CD4-positive, alpha-beta T cell (primary cell): ENCODE results near the gene ZDHHC6. TPM values are rescaled to one million over a fixed set of nuclear protein-coding genes. Genes with fewer than 3 reads are reported as not detected.

Experiments
- ATAC-seq: fragments of 200-7000 bp; cut with Tn5 transposase; one replicate; pipeline ENCODE4 v1.10.0; 2022; ENCODE audit warnings: mild to moderate bottlenecking; ENCODE audit not compliant: poor library complexity
- CTCF ChIA-PET: fragments of 350-600 bp; sonication (Branson Sonifier 250); formaldehyde crosslinking; loops from one replicate; lab custom pipeline; 2021; ENCODE audit warnings: antibody characterized with exemption, inconsistent platforms; lab: Charles Lee
- POLR2A ChIA-PET: fragments of 350-600 bp; sonication (Branson Sonifier 250); formaldehyde crosslinking; loops from one replicate; lab custom pipeline; 2021; ENCODE audit warnings: antibody characterized with exemption, inconsistent platforms; lab: Charles Lee
- DNase-seq, 14 experiments: peaks; one replicate each; pipeline ENCODE4 v3.0.0-alpha.2; 2013 to 2020; ENCODE audit warnings: mixed read lengths in 2 of 14
- H3K27ac ChIP-seq, 2 donors: one replicate each; pipeline versions ENCODE4 v1.5.1 to v1.7.0; 2013; ENCODE audit warnings: low read length in 2 of 2, low read depth in 1 of 2, mild to moderate bottlenecking in 1 of 2
- H3K27me3 ChIP-seq, 2 experiments: 1 replicate in 1 of 2; 2 replicates in 1 of 2; pipeline versions ENCODE4 v1.6.1 to v1.7.0; 2013; ENCODE audit warnings: low read length in 2 of 2, control low read depth in 1 of 2, mild to moderate bottlenecking in 1 of 2, moderate library complexity in 1 of 2; ENCODE audit not compliant: insufficient read depth in 2 of 2, control insufficient read depth in 1 of 2
- H3K36me3 ChIP-seq: one replicate; pipeline ENCODE4 v1.6.1; 2013; ENCODE audit warnings: low read length, control low read depth; ENCODE audit not compliant: insufficient read depth
- H3K4me1 ChIP-seq: one replicate; pipeline ENCODE4 v1.6.1; 2013; ENCODE audit warnings: low read length, control low read depth; ENCODE audit not compliant: insufficient read depth
- H3K4me3 ChIP-seq: one replicate; pipeline ENCODE4 v1.5.1; 2013; ENCODE audit warnings: mild to moderate bottlenecking, low read length, moderate library complexity
- H3K9me3 ChIP-seq, 2 experiments: 1 replicate in 1 of 2; 2 replicates in 1 of 2; pipeline versions ENCODE4 v1.6.1 to v1.7.0; 2013; ENCODE audit warnings: low read length in 2 of 2, mild to moderate bottlenecking in 2 of 2, control low read depth in 1 of 2, moderate library complexity in 1 of 2; ENCODE audit not compliant: control insufficient read depth in 1 of 2, insufficient read depth in 1 of 2
- H3K27ac Mint-ChIP-seq: one replicate; pipeline ENCODE4 v1.8.0; 2020; ENCODE audit warnings: mixed read lengths
- H3K27me3 Mint-ChIP-seq: one replicate; pipeline ENCODE4 v1.8.0; 2021; ENCODE audit warnings: mixed read lengths
- H3K36me3 Mint-ChIP-seq: one replicate; pipeline ENCODE4 v1.8.0; 2021; ENCODE audit warnings: low read depth, mixed read lengths
- H3K4me1 Mint-ChIP-seq: one replicate; pipeline ENCODE4 v1.8.0; 2021; ENCODE audit warnings: low read depth, mixed read lengths
- H3K4me3 Mint-ChIP-seq: one replicate; pipeline ENCODE4 v1.8.0; 2020; ENCODE audit warnings: mild to moderate bottlenecking, mixed read lengths
- H3K9me3 Mint-ChIP-seq: one replicate; pipeline ENCODE4 v1.8.0; 2020; ENCODE audit warnings: mixed read lengths
- intact Hi-C, 2 experiments: fragments of 100-400 bp; cut with DNase I in 1 of 2; cut with micrococcal nuclease in 1 of 2; formaldehyde crosslinking; loops; one replicate each; pipeline versions ENCODE4 v1.15.1 to v1.9.0; 2023 to 2025; cut with DNase I, micrococcal nuclease
- polyA plus RNA-seq, 2 donors: library from polyadenylated mRNA; unstranded; fragments of 120-200 nt; gene quantifications; one replicate each; pipeline ENCODE4 v1.2.1, GENCODE V29; 2013
- total RNA-seq, 174 experiments: library from RNA in 2 of 174; stranded (reverse) in 2 of 174; gene quantifications; one replicate each; pipeline ENCODE4 v1.2.3 and lab custom pipeline; 2021 to 2026
- TF ChIP-seq, protein P1 (sequence below): fragments of 200-600 bp; IDR thresholded peaks from one replicate; pipeline ENCODE4 v1.8.0; 2022; ENCODE audit warnings: antibody characterized with exemption, mild to moderate bottlenecking

ZDHHC6 gene, protein sequence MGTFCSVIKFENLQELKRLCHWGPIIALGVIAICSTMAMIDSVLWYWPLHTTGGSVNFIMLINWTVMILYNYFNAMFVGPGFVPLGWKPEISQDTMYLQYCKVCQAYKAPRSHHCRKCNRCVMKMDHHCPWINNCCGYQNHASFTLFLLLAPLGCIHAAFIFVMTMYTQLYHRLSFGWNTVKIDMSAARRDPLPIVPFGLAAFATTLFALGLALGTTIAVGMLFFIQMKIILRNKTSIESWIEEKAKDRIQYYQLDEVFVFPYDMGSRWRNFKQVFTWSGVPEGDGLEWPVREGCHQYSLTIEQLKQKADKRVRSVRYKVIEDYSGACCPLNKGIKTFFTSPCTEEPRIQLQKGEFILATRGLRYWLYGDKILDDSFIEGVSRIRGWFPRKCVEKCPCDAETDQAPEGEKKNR
- 10 to 100 TPM; 34.3 to 39.9 TPM for total RNA-seq
- 55.2 TPM for polyA plus RNA-seq (2013, experiment 1 of 2)
- 51.5 TPM for polyA plus RNA-seq (2013, experiment 2 of 2)
- 54.6 to 109 (median 79.4) reads per million in 172 experiments for total RNA-seq (lab: John Stamatoyannopoulos, UW)

DNA sequence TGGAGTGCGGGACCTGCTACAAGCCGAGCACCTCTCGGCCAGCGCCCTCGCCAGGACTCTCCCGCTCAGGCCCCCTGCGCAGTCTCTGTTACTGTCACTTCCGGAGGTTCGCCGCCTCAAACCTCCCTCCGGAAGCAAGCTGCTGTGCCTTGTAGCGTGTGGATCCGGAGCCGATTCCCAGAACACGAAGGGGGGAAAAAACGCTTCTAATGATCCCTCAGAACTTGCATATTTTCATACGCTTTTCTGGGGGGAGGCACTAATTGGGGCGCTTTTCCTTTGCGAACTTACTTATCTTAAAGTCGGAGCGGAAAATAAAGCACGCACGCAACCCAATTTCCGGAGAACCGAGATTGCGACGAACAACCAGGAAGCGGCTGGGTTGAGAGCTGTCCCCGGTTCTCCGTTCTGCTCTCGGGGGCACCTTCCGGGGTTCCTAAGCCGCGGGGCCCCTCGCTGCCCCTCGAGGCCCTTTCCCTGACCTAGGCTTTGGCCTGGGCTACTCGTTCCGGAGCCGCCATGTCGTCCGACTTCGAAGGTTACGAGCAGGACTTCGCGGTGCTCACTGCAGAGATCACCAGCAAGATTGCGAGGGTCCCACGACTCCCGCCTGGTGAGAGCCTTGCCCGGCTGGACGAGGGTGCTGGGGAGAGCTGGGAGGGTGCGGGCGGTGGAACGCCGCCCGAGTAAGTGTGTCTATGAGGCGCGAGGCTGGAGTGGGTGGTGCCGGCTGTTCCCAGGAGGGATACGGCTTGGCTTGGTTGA lies at the start of gene ZDHHC6, which contains the start of gene VTI1A:
ZDHHC6 (minus strand) TSS at position 60 of the 765 bp plus-strand sequence. CDS start 1,478 bp downstream, outside the sequence.
VTI1A (plus strand) TSS at position 361 of the 765 bp plus-strand sequence; CDS start at position 520, 159 bp downstream.
- H3K27ac Mint-ChIP-seq: peak within 1 kb of the TSS; percentile 89
- H3K36me3 Mint-ChIP-seq: peaks cover 66% of the 10 kb centered on the region
- peaks cover 73% of the 10 kb centered on the region for H3K4me1 Mint-ChIP-seq
- ATAC-seq (peak; percentile 85), DNase-seq (peak; percentile 74 to 92 (median 79))
- intact Hi-C loops: loop anchor here (2.0 to 10.0 kb wide), 4 partner anchors 70 to 1532 kb away; partner anchors contain the start of genes BBIP1 (in 1 of the 2), GPAM (in 1 of the 2) and SHOC2 (in 1 of the 2)
- H3K9me3 Mint-ChIP-seq: no peaks in the 10 kb centered on the region
- Histone ChIP-seq H3K27ac (peak within 1 kb of the TSS; percentile 79 to 84), H3K36me3 (peaks cover 25% of the 10 kb centered on the region), H3K4me3 (peak within 1 kb of the TSS; percentile 87), H3K27me3 (no peaks in the 10 kb centered on the region), H3K9me3 (no peaks in the 10 kb centered on the region), H3K4me1 (peaks cover 16% of the 10 kb centered on the region)
- ChIA-PET CTCF (interaction anchor here (1.4 to 1.5 kb wide), 2 partner anchors 12 to 25 kb away, joined by 4 to 6 read pairs; no protein-coding TSS in a partner anchor), POLR2A (interaction anchor here (0.7 to 3.2 kb wide), 13 partner anchors 9 to 1528 kb away, joined by 3 to 32 read pairs (median 3); partner anchors contain the start of genes ACSL5, BBIP1, GPAM and SHOC2)
- TF ChIP-seq, protein P1, sequence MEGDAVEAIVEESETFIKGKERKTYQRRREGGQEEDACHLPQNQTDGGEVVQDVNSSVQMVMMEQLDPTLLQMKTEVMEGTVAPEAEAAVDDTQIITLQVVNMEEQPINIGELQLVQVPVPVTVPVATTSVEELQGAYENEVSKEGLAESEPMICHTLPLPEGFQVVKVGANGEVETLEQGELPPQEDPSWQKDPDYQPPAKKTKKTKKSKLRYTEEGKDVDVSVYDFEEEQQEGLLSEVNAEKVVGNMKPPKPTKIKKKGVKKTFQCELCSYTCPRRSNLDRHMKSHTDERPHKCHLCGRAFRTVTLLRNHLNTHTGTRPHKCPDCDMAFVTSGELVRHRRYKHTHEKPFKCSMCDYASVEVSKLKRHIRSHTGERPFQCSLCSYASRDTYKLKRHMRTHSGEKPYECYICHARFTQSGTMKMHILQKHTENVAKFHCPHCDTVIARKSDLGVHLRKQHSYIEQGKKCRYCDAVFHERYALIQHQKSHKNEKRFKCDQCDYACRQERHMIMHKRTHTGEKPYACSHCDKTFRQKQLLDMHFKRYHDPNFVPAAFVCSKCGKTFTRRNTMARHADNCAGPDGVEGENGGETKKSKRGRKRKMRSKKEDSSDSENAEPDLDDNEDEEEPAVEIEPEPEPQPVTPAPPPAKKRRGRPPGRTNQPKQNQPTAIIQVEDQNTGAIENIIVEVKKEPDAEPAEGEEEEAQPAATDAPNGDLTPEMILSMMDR: no peak
- no peaks in the 10 kb centered on the region for H3K27me3 Mint-ChIP-seq
- H3K4me3 Mint-ChIP-seq: peak within 1 kb of the TSS; percentile 91

DNA sequence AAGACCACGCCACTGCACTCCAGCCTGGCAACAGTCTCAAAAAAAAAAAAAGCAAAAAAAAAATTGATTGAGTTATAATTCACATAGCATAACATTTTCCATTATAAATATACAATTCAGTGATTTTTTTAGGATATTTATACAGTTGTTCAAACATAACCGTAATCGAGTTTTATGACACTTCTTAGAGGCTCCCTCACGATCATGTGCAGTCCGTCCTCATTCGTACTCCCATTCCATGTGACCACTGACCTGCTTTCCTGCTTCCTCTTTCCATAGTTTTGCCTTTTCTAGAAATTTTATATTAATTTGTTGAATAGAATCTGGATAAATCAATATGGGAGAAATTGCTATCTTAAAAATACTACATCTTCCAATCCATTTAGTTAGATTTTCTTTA lies 46.0 kb upstream of the ZDHHC6 start:
- Mint-ChIP-seq H3K27me3 (no peaks in the 10 kb centered on the region), H3K4me1 (peaks cover 7% of the 10 kb centered on the region), H3K9me3 (no peaks in the 10 kb centered on the region), H3K27ac (no peak overlapping the region), H3K4me3 (no peak overlapping the region), H3K36me3 (peaks cover 11% of the 10 kb centered on the region)
- TF ChIP-seq, protein P1: no peak
- ChIA-PET POLR2A (no interaction called here), CTCF (interaction anchor here (1.0 kb wide), 1 partner anchor 20 kb away, joined by 3 read pairs; no protein-coding TSS in a partner anchor)
- H3K27me3 ChIP-seq: no peaks in the 10 kb centered on the region
- H3K9me3 ChIP-seq: no peaks in the 10 kb centered on the region
- no peak for ATAC-seq
- intact Hi-C loops: no loop called here
- H3K36me3 ChIP-seq: no peaks in the 10 kb centered on the region
- DNase-seq: no peak
- H3K4me3 ChIP-seq: no peak overlapping the region
- H3K27ac ChIP-seq: no peak overlapping the region
- no peaks in the 10 kb centered on the region for H3K4me1 ChIP-seq

DNA sequence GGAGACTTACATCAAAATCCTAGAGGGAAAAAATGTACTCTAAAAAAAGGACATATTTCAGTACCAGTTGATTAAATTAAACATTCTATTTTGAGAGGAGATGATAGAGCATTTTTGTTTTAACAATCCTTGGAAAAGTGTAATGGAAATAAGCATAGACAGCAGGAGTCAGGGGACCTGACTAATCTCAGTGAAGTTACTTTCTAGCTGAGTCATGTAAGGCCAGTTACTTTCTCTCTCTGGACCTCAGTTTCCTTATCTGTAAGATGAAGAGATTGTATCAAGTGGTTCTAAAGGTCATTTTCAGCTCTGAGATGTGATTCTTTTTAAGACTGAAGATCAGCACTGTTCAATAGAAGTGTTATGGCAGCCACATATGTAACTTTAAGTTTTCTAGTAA lies 44.4 kb upstream of the ZDHHC6 start:
- intact Hi-C loops: no loop called here
- no peaks in the 10 kb centered on the region for H3K27me3 Mint-ChIP-seq
- POLR2A ChIA-PET: no interaction called here

More for the DNA sequence above, 44.4 kb upstream of the ZDHHC6 start:
- ATAC-seq: no peak
- H3K27ac Mint-ChIP-seq: no peak overlapping the region
- H3K27me3 ChIP-seq: no peaks in the 10 kb centered on the region
- H3K36me3 Mint-ChIP-seq: peaks cover 7% of the 10 kb centered on the region
- H3K4me1 ChIP-seq: no peaks in the 10 kb centered on the region
- DNase-seq: no peak
- CTCF ChIA-PET: interaction anchor here (0.7 kb wide), 1 partner anchor 744 kb away, joined by 3 read pairs; no protein-coding TSS in a partner anchor
- H3K9me3 ChIP-seq: no peaks in the 10 kb centered on the region
- no peak overlapping the region for H3K4me3 ChIP-seq
- H3K27ac ChIP-seq: no peak overlapping the region
- H3K4me1 Mint-ChIP-seq: peaks cover 4% of the 10 kb centered on the region
- H3K36me3 ChIP-seq: no peaks in the 10 kb centered on the region
- TF ChIP-seq, protein P1: no peak
- no peaks in the 10 kb centered on the region for H3K9me3 Mint-ChIP-seq
- H3K4me3 Mint-ChIP-seq: no peak overlapping the region
